ENCODE data around the gene KLHL26.
"Not testable (repeated sequence)": the region's sequence is repeated elsewhere in the genome, so short reads cannot be mapped to it uniquely, and the experiment has no call there.

KLHL26 gene

GRCh38 chr19:18590273-18591272, 46.3 kb upstream of the KLHL26 start:
- peak; percentile 14; the same call in 1 of the 2 replicates for TF ChIP-seq CTCF (IDR thresholded peaks at IDR 0.05; ENCODE audit: borderline replicate concordance, insufficient read depth, low read depth, low read length)
- no peak overlapping the region for H3K4me3 ChIP-seq (ENCODE audit: low read depth, low read length)

GRCh38 chr19:18591735-18592385, 45.0 kb upstream of the KLHL26 start:
- TF ChIP-seq CTCF (IDR thresholded peaks at IDR 0.05; ENCODE audit: borderline replicate concordance, insufficient read depth, low read depth, low read length) = no peak
- H3K4me3 ChIP-seq (ENCODE audit: low read depth, low read length) = no peak overlapping the region

- not testable (repeated sequence) for H3K4me3 ChIP-seq (ENCODE audit: low read depth, low read length)
Measured at GRCh38 chr19:18592732-18593131, 44.1 kb upstream of the KLHL26 start.

- H3K4me3 ChIP-seq (ENCODE audit: low read depth, low read length) = no peak overlapping the region
- no peak for TF ChIP-seq CTCF (IDR thresholded peaks at IDR 0.05; ENCODE audit: borderline replicate concordance, insufficient read depth, low read depth, low read length)
Measured at GRCh38 chr19:18593367-18594095, 43.3 kb upstream of the KLHL26 start.

GRCh38 chr19:18594096-18594823, 42.6 kb upstream of the KLHL26 start:
- peak; percentile 88 for TF ChIP-seq CTCF (IDR thresholded peaks at IDR 0.05; ENCODE audit: borderline replicate concordance, insufficient read depth, low read depth, low read length)
- peak overlapping the region; percentile 21 for H3K4me3 ChIP-seq (ENCODE audit: low read depth, low read length)

- no peak for TF ChIP-seq CTCF (IDR thresholded peaks at IDR 0.05; ENCODE audit: borderline replicate concordance, insufficient read depth, low read depth, low read length)
Measured at GRCh38 chr19:18594824-18595373, 41.9 kb upstream of the KLHL26 start.

More at GRCh38 chr19:18594824-18595373, 41.9 kb upstream of the KLHL26 start:
- H3K4me3 ChIP-seq (ENCODE audit: low read depth, low read length) = peak overlapping the region; percentile 21

Measured in GM12875 (cell line).